ENCODE data around the gene WASF2. TPM values are rescaled to one million over a fixed set of nuclear protein-coding genes. Genes with fewer than 3 reads are reported as not detected.
A peak's percentile ranks its signal among the peaks of the same experiment; 100 is the strongest.

Gene WASF2
- polyA plus RNA-seq, 4 donors: 116 to 135 (median 124) TPM

- no peak for DNase-seq (ENCODE audit: low read depth in 4 of 4, low spot score in 2 of 4)
Measured at GRCh38 chr1:27381969-27382762, 107.8 kb downstream of the WASF2 start.

DNA sequence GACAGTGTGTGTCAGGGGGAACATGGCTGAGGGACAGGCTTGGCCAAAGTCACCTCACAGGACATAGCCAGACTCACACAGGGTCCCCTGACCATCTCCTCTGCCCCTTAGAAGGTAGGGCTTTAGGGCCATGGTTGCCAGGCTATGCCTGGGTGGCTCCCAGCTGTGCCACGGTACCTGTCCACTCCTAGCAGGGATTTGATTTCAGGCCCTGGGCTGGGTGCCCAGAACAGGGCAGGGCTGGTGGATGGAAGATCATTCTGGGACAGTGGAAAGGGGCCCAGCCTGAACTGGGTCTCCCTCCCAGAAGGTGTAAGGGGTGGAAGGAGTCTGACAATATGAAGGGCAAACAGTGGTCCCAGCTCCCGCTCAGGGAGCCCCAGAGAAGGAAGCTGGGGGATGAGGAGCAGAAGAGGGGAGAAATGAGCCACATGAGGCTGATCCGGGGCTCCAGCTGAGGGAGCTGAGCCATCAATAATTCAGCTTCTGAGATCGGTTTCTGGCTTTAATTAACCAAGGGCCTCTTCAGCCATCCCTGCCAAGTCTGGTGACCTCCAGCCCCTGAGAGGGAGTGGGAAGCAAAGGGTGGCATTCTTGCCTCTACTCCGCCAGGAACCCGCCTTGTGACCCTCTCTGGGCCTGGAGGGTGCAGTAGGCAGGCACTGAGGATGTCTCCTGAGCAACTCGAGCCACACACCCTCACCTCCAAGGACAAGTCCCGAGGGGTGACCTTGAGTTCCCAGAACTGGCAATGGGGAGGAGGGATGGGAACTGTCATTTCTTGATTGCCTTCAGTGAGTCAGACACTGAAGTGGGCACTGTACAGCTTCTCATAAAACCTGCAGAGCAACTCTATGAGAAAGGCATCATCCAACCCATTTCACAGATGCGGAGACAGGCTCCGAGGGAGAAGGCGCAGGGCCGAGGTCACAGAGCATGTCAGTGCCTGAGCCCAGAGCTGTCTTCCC lies 108.9 kb downstream of the WASF2 start:
- no peak for DNase-seq (ENCODE audit: low read depth in 4 of 4, low spot score in 2 of 4)

GRCh38 chr1:27380224-27380623 lies 109.7 kb downstream of the WASF2 start:
- no peak for DNase-seq (ENCODE audit: low read depth in 4 of 4, low spot score in 2 of 4)

DNA sequence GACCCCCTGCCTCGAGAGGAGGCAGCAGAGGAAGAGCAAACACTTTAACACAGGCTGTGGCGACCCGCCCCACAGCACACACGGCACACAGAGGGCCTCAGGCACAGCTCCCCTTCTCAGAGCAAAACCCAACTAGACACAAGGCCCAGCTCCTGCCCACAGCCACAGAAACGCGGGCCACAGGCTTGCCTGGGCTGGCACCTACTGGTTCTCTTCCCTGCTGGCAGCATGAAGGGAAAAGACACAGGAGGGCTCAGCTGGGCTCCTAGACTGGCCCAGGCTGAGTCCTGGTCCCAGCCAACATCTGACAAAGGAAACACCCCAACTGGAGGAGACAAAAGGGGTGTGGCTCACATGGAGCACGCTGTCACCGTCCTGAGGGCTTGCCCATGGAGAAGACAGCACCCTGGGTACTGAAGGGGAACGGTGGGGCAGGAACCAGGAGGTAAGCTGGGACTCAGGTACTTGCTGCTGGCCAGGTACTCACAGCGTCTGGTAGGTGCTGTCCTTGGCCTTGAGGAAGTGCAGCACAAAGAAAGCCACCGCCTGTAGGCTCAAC lies 110.3 kb downstream of the WASF2 start:
- no peak for DNase-seq (ENCODE audit: low read depth in 4 of 4, low spot score in 2 of 4)

DNA sequence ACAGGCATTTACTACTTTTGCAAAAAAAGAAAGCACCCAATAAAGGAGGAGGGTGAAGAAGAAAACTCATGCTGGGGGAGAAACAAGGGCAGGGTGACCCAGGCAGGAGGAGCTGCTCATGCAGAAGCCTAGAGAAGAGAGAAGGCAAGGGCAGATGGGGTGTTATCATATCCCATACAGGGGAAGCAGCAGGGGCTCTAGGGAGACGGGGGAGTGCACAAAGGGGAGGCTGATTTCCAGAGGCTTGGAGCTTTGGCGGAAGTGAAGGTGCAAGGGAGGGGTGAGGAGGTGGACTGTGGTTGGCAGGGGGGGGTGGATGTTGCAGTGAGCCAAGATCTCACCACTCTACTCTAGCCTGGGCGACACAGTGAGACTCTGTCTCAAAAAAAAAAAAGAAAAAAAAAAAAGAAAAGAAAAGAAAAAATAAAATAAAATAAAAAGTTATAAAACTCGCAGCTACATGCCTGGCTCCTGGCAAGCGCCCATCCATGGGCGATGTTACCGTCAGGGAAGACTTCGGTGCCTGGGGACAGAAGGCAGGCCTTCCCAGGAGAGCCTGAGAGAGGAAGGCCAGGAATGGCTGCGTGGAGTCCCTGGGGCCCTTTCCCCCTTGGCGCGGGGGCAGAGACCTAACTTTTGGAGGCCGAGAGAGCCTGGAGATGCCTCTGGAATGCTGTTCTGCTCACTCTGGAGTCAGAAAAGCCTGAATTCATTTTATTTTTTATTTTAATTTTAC lies 112.0 kb downstream of the WASF2 start:
- DNase-seq (ENCODE audit: low read depth in 4 of 4, low spot score in 2 of 4): no peak

GRCh38 chr1:27374362-27375086 lies 115.4 kb downstream of the WASF2 start, which contains the start of gene FCN3:
FCN3 (minus strand) TSS chr1:27374824; CDS start chr1:27374818, 6 bp downstream.
- no peak for DNase-seq (ENCODE audit: low read depth in 4 of 4, low spot score in 2 of 4)

GRCh38 chr1:27372808-27373690 lies 116.9 kb downstream of the WASF2 start:
- DNase-seq (ENCODE audit: low read depth in 4 of 4, low spot score in 2 of 4): no peak

DNA sequence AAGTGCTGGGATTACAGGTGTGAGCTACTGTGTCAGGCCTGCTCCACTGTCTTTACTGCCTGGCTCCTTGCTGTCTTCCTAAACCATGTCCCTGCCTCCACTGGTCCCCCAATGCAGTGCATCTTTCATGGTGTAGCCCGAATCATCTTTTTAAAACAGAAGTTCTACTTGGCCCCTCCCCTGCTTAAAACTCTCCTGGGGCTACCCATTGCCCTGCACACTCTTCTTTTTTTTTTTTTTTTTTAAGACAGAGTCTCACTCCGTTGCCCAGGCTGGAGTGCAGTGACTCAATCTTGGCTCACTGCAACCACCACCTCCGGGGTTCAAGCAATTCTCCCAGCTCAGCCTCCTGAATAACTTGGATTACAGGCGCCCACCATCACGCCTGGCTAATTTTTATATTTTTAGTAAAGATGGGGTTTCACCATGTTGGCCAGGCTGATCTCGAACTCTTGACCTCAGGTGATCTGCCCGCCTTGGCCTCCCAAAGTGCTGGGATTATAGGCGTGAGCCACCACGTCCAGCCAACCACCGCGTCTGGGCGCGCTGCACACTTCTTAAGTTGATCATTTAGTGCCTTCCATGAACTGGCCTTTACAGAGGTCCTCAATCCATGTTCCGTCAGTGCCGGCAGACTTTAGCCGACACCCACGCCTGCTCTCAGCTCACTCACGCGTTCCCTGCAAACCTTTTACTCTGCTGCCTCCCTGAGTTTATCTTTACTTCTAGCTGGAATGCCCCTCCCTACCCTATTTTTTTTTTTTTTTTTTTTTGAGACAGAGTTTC lies 117.8 kb downstream of the WASF2 start:
- no peak for DNase-seq (ENCODE audit: low read depth in 4 of 4, low spot score in 2 of 4)

- DNase-seq (ENCODE audit: low read depth in 4 of 4, low spot score in 2 of 4): no peak
Measured at GRCh38 chr1:27368869-27369582, 120.9 kb downstream of the WASF2 start.

- no peak for DNase-seq (ENCODE audit: low read depth in 4 of 4, low spot score in 2 of 4)
Measured at GRCh38 chr1:27367160-27367650, 122.8 kb downstream of the WASF2 start.

DNA sequence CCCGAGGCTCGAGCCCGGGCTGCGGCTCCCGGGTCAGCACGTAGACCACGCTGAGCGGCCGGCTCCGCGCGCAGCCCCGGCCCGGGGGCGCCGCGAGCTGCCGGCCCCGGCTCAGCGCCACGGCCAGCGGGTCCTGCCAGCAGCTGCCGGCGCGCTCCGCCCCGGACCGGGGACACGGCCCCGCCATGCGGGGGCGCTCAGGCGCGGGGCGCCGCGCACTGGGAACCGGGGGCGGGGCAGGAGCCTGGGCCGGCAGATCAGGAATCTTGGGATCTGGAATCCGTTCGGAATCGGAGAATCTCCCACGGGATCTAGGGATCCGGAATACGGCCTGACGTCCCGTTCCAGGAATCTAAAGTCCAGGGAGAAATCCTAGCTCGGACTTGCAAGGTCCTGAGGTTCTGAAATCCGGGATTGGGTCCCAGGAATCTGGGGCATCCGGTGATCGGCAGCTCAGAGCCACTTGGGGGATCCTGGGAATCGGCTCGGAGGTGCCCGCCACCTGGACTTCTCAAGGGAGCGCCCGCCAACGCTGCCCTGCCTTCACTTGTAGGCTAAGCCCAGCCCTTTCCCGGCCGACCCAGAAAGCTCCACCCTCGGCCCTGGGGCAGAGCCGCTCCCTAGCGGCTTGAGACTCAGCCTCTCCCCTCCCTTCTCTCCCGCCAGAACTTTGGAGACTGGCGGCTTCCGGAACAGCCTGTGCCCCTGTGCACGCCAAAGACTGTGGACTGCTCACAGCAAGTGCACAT lies 123.4 kb downstream of the WASF2 start, which contains the start of gene MAP3K6:
TSS of gene MAP3K6 (minus strand) at position 551 of the 749 bp plus-strand sequence. CDS start at position 187, 364 bp downstream.
- DNase-seq (ENCODE audit: low read depth in 4 of 4, low spot score in 2 of 4): peak in 1 of 4 donors; percentile 39

- DNase-seq (ENCODE audit: low read depth in 4 of 4, low spot score in 2 of 4): peak in 1 of 4 donors; percentile 68
Measured at GRCh38 chr1:27366113-27366410, 123.9 kb downstream of the WASF2 start.

GRCh38 chr1:27365372-27366112 lies 124.4 kb downstream of the WASF2 start:
- peak in 2 of 4 donors; percentile 80 to 81 for DNase-seq (ENCODE audit: low read depth in 4 of 4, low spot score in 2 of 4)

DNA sequence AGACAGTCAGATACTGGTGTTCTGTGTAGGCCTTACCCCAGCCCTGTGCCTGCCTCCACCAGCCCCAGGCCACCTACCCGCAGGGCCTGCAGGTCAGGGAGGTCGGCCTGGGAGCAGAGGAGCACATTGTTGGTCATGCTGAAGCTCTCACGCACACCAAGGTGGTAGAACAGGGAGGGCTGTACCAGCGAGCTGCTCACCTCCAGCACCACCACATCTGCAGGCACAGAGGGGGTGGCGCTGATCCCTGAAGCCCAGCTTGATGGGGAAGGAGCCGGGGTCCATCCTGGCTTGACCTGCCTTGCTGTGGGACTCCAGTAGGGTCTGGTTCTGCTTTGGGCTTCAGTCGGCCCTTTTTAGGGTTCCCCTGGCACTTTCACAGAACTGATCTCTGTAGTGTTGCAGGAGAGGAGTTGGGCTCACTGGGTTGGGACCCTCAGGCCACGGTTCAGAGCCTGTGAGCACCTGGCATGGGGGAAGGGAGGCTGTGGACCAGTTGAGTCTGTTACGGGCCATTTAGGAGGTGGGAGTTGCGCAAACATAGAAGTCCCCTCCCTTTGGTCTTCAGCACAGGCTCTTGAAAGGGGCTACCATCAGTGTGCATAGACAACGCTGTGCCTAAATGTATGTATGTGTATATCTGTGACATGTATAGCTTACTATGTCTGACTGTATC lies 125.1 kb downstream of the WASF2 start:
- DNase-seq (ENCODE audit: low read depth in 4 of 4, low spot score in 2 of 4): no peak
